IMR-90 (cell line): Measurements from ENCODE around the gene CHD6. TPM values are rescaled to one million over a fixed set of nuclear protein-coding genes. Genes with fewer than 3 reads are reported as not detected.
A peak's percentile ranks its signal among the peaks of the same experiment; 100 is the strongest.

Source experiments
- ATAC-seq: fragments of 200-7000 bp; cut with Tn5 transposase; 2 replicates; pipeline ENCODE4 v1.9.1; 2020; ENCODE audit warnings: low read depth, mild to moderate bottlenecking, moderate library complexity
- BruUV-seq: library from RNA; stranded (reverse); fragments of 400-500 nt; replicated peaks from 2 replicates; lab custom pipeline; 2021; lab: Mats Ljungman, UMichigan
- CTCF ChIA-PET: fragments of 300-600 bp; formaldehyde crosslinking; extraction: SDS; loops from one replicate; lab custom pipeline; 2021; ENCODE audit warnings: antibody characterized with exemption; lab: Yijun Ruan, JAX
- POLR2A ChIA-PET: fragments of 300-600 bp; sonication (Branson Sonifier 250); formaldehyde crosslinking; loops from one replicate; lab custom pipeline; 2022; ENCODE audit warnings: antibody characterized with exemption; ENCODE audit not compliant: unreplicated experiment; lab: Charles Lee
- DNase-seq: peaks from one replicate; pipeline ENCODE4 v3.0.0; 2013
- H2AFZ ChIP-seq: replicated peaks from 2 replicates; pipeline ENCODE3; 2013; ENCODE audit warnings: low read length, mild to moderate bottlenecking; ENCODE audit not compliant: poor library complexity
- H2AK5ac ChIP-seq: 2 replicates; pipeline ENCODE4 v1.6.1; 2013; ENCODE audit warnings: low read depth, low read length, inconsistent platforms
- H2AK9ac ChIP-seq: replicated peaks from 2 replicates; pipeline ENCODE3; 2013; ENCODE audit warnings: mild to moderate bottlenecking, low read depth, low read length, moderate library complexity; ENCODE audit not compliant: poor library complexity
- H2BK120ac ChIP-seq: 2 replicates; pipeline ENCODE4 v1.6.1; 2013; ENCODE audit warnings: low read depth, low read length, inconsistent platforms
- H2BK15ac ChIP-seq: 3 replicates; pipeline ENCODE4 v1.6.1; 2013; ENCODE audit warnings: low read depth, low read length, inconsistent platforms
- H2BK20ac ChIP-seq: 2 replicates; pipeline ENCODE4 v1.6.1; 2013; ENCODE audit warnings: low read depth, mild to moderate bottlenecking, inconsistent platforms, low read length, moderate library complexity
- H2BK5ac ChIP-seq: 2 replicates; pipeline ENCODE4 v1.6.1; 2013; ENCODE audit warnings: mild to moderate bottlenecking, low read depth, low read length, inconsistent platforms; ENCODE audit not compliant: poor library complexity, severe bottlenecking
- H3K14ac ChIP-seq: replicated peaks from 2 replicates; pipeline ENCODE4 v1.6.1; 2013; ENCODE audit warnings: low read depth, low read length, inconsistent platforms
- H3K18ac ChIP-seq: 2 replicates; pipeline ENCODE4 v1.6.1; 2013; ENCODE audit warnings: low read depth, low read length, control low read depth
- H3K23ac ChIP-seq: 2 replicates; pipeline ENCODE4 v1.6.1; 2013; ENCODE audit warnings: low read depth, low read length, inconsistent platforms
- H3K27ac ChIP-seq: 2 replicates; pipeline ENCODE4 v1.5.1; 2013; ENCODE audit warnings: mild to moderate bottlenecking, control low read depth, low read length; ENCODE audit not compliant: insufficient read depth
- H3K27me3 ChIP-seq: 2 replicates; pipeline ENCODE4 v1.6.1; 2013; ENCODE audit warnings: low read length; ENCODE audit not compliant: control insufficient read depth, insufficient read depth
- H3K36me3 ChIP-seq: 2 replicates; pipeline ENCODE4 v1.6.1; 2013; ENCODE audit warnings: low read length, mixed read lengths; ENCODE audit not compliant: control insufficient read depth, insufficient read depth
- H3K4ac ChIP-seq: 2 replicates; pipeline ENCODE4 v1.6.1; 2013; ENCODE audit warnings: low read depth, low read length, inconsistent platforms
- H3K4me1 ChIP-seq: 2 replicates; pipeline ENCODE4 v1.6.1; 2013; ENCODE audit warnings: low read length, mixed read lengths; ENCODE audit not compliant: control insufficient read depth, insufficient read depth
- H3K4me2 ChIP-seq: 2 replicates; pipeline ENCODE4 v1.6.1; 2013; ENCODE audit warnings: low read depth, mild to moderate bottlenecking, control low read depth, low read length, moderate library complexity
- H3K4me3 ChIP-seq: 2 replicates; pipeline ENCODE4 v1.5.1; 2013; ENCODE audit warnings: low read depth, mild to moderate bottlenecking, control low read depth, low read length, moderate library complexity; ENCODE audit not compliant: insufficient read depth
- H3K56ac ChIP-seq: 2 replicates; pipeline ENCODE4 v1.6.1; 2013; ENCODE audit warnings: low read length, inconsistent platforms; ENCODE audit not compliant: insufficient read depth; ENCODE audit errors: extremely low read depth
- H3K79me1 ChIP-seq, 2 experiments: 2 replicates each; pipeline ENCODE4 v1.6.1; 2013; ENCODE audit warnings: low read length in 2 of 2, inconsistent platforms in 1 of 2, low read depth in 1 of 2
- H3K9ac ChIP-seq: 2 replicates; pipeline ENCODE4 v1.6.1; 2013; ENCODE audit warnings: low read depth, low read length, control low read depth
- H3K9me1 ChIP-seq: 2 replicates; pipeline ENCODE4 v1.6.1; 2013; ENCODE audit warnings: low read length, inconsistent platforms; ENCODE audit not compliant: insufficient read depth
- H3K9me3 ChIP-seq: 2 replicates; pipeline ENCODE4 v1.6.1; 2013; ENCODE audit warnings: low read length; ENCODE audit not compliant: control insufficient read depth, insufficient read depth
- H4K20me1 ChIP-seq: 2 replicates; pipeline ENCODE4 v1.6.1; 2013; ENCODE audit warnings: low read length, inconsistent platforms; ENCODE audit not compliant: insufficient read depth
- H4K5ac ChIP-seq: 2 replicates; pipeline ENCODE4 v1.6.1; 2013; ENCODE audit warnings: mild to moderate bottlenecking, low read depth, low read length, control low read depth
- H4K8ac ChIP-seq, 2 experiments: 2 replicates each; pipeline ENCODE4 v1.6.1; 2013; ENCODE audit warnings: low read depth in 2 of 2, low read length in 2 of 2, control low read depth in 1 of 2, inconsistent platforms in 1 of 2
- H4K91ac ChIP-seq: 2 replicates; pipeline ENCODE4 v1.6.1; 2013; ENCODE audit warnings: low read depth, low read length, inconsistent platforms; ENCODE audit not compliant: insufficient read depth
- CEBPB ChIP-seq: IDR thresholded peaks from 2 replicates; pipeline ENCODE4 v1.6.1; 2012; ENCODE audit warnings: low read depth, low read length, improper control_type of control experiment
- FOS ChIP-seq: fragments of 150-350 bp; IDR thresholded peaks from 2 replicates; pipeline ENCODE4 v1.6.1; 2016; ENCODE audit warnings: low read depth, low read length
- MAFK ChIP-seq: IDR thresholded peaks from 2 replicates; pipeline ENCODE4 v1.6.1; 2012; ENCODE audit warnings: low read depth, low read length, improper control_type of control experiment
- WGBS, 2 experiments: methylation state at CpG; one replicate each; pipeline versions ENCODE4 v1.1.5 to v1.1.7; 2013; ENCODE audit warnings: missing lambda C conversion rate in 2 of 2; ENCODE audit not compliant: insufficient read length in 1 of 2; ENCODE audit errors: extremely low coverage in 2 of 2; 5-methylcytosine and 5-hydroxymethylcytosine counted together
- dilution Hi-C: fragments of 300-500 bp; cut with HindIII; formaldehyde crosslinking; loops from one replicate; pipeline ENCODE4 v1.14.3; 2018; ENCODE audit warnings: low sequenced_read_pairs; ENCODE audit not compliant: unreplicated experiment
- in situ Hi-C: fragments of 300-500 bp; cut with MboI; formaldehyde crosslinking; loops from 3 replicates; pipeline ENCODE4 v1.14.3; 2019; ENCODE audit warnings: low sequenced_read_pairs, inconsistent platforms, mixed read lengths
- intact Hi-C: fragments of 100-400 bp; cut with micrococcal nuclease; formaldehyde crosslinking; loops from 2 replicates; pipeline ENCODE4 v1.10.0; 2022
- polyA plus RNA-seq, 3 experiments: library from polyadenylated mRNA; depleted of rRNA; stranded (reverse); fragments of >200 nt; gene quantifications; 2 replicates each; pipeline ENCODE4 v1.2.3, GENCODE V29; 2012; ENCODE audit warnings: low replicate concordance in 1 of 3
- total RNA-seq: library from RNA; depleted of rRNA; stranded (reverse); fragments of >200 nt; gene quantifications from 2 replicates; pipeline ENCODE4 v1.2.3, GENCODE V29; 2012

Gene CHD6
- total and polyA plus RNA-seq, 2 of the 4 experiments (the other 2 are of a cell fraction): 8.8 to 26.7 TPM

DNA sequence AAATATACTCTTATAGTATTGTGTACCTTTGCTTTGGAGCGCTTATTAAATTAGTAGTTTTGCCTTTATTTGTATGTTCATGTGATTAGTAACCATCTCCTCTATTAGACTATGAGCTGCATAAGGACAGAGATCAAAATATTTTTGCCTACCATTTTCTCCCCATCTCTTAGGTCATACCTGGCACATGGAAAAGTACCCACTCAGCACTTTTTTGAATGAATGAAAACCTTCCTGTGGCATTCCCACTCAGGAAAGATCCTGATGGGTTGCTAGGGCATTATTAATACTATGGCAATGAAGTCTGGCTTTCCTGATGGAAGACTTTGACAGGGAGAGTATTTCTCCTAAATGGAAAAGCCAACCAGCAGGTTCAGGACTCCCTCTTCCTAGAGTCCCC lies 20.3 kb upstream of the CHD6 start:
- no peak overlapping the region for H3K9ac ChIP-seq
- no peak overlapping the region for H4K8ac ChIP-seq
- H3K9me3 ChIP-seq: no peaks in the 10 kb centered on the region
- intact Hi-C loops: no loop called here
- H3K27ac ChIP-seq: no peak overlapping the region
- no peak overlapping the region for H3K18ac ChIP-seq
- H2BK120ac ChIP-seq: no peak overlapping the region
- H3K4me3 ChIP-seq: no peak overlapping the region
- H3K23ac ChIP-seq: no peak overlapping the region
- no peaks in the 10 kb centered on the region for H3K79me1 ChIP-seq
- no peak for TF ChIP-seq FOS
- no peak for TF ChIP-seq CEBPB
- peak; percentile 90 for TF ChIP-seq MAFK
- H3K14ac ChIP-seq: no peak overlapping the region
- dilution Hi-C loops: no loop called here
- WGBS, 2 experiments: no CpG with 5 or more reads among the region's 1 CpG
- H4K20me1 ChIP-seq: no peaks in the 10 kb centered on the region
- DNase-seq (no peak), ATAC-seq (no peak)
- H2AFZ ChIP-seq: no peak overlapping the region
- H2AK9ac ChIP-seq: no peak overlapping the region
- ChIA-PET POLR2A (no interaction called here), CTCF (no interaction called here)
- peaks cover 2% of the 10 kb centered on the region for H3K4me1 ChIP-seq
- H3K4me2 ChIP-seq: no peak overlapping the region
- no peak overlapping the region for H2AK5ac ChIP-seq
- H4K91ac ChIP-seq: no peak overlapping the region
- H4K5ac ChIP-seq: no peak overlapping the region
- in situ Hi-C loops: no loop called here
- no peak overlapping the region for H3K56ac ChIP-seq
- H3K9me1 ChIP-seq: no peaks in the 10 kb centered on the region; the same call in 1 of the 2 replicates
- no peak overlapping the region for H2BK20ac ChIP-seq
- no peaks in the 10 kb centered on the region for H3K36me3 ChIP-seq
- H2BK15ac ChIP-seq: no peak overlapping the region
- peaks cover 7% of the 10 kb centered on the region for H3K27me3 ChIP-seq
- no TSS peak for BruUV-seq
- no peak overlapping the region for H3K4ac ChIP-seq
- H2BK5ac ChIP-seq: no peak overlapping the region
